Chondrocyte (in vitro differentiated cells): Measurements from ENCODE around the gene FMNL2. TPM values are rescaled to one million over a fixed set of nuclear protein-coding genes. Genes with fewer than 3 reads are reported as not detected.

Experiments
- DNase-seq: peaks from one replicate; pipeline ENCODE4 v3.0.0; 2021; ENCODE audit warnings: mixed read lengths, low spot score
- H3K27ac Mint-ChIP-seq: one replicate; pipeline ENCODE4 v1.8.0; 2021; ENCODE audit warnings: mild to moderate bottlenecking, moderate library complexity, mixed read lengths; ENCODE audit not compliant: unreplicated experiment
- H3K27me3 Mint-ChIP-seq: 2 replicates; pipeline ENCODE4 v1.8.0; 2021; ENCODE audit warnings: low read depth, mixed read lengths
- H3K36me3 Mint-ChIP-seq: 2 replicates; pipeline ENCODE4 v1.8.0; 2021; ENCODE audit warnings: low read depth, mixed read lengths
- H3K4me1 Mint-ChIP-seq: 2 replicates; pipeline ENCODE4 v1.8.0; 2021; ENCODE audit warnings: low read depth, mild to moderate bottlenecking, mixed read lengths
- H3K4me3 Mint-ChIP-seq: one replicate; pipeline ENCODE4 v1.8.0; 2021; ENCODE audit warnings: mild to moderate bottlenecking, moderate library complexity, mixed read lengths; ENCODE audit not compliant: unreplicated experiment
- H3K9me3 Mint-ChIP-seq: 2 replicates; pipeline ENCODE4 v1.8.0; 2021; ENCODE audit warnings: low read depth, mixed read lengths
- total RNA-seq: library from RNA; stranded (reverse); gene quantifications from 3 replicates; pipeline ENCODE4 v1.2.1, GENCODE V29; 2021
- TF ChIP-seq, protein P1 (sequence below): fragments of 200-600 bp; sonication (generic); IDR thresholded peaks from 2 replicates; pipeline ENCODE4 v1.5.0; 2021; ENCODE audit warnings: antibody characterized with exemption, mild to moderate bottlenecking, moderate library complexity

FMNL2 gene
- total RNA-seq, 1 donor from 2014 or later: 33.9 TPM

DNA sequence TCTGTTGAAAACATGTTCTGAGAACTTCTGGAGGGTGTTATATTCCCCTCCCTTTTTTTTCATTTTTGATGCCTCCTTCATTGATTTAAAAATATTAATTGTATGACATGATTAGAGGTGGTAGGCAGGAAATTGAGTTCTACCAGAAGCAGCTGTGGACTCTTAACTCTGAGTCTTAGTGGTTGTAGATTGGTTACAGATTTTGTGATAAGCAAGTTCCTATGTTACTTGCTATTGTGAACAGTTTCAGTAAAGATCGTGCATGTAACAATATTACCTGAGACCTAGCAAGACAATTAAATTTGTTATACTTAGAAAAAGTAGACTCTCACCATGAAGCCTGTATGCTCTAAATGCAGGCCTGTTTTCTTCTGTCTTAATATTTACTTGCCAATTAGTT, 294.2 kb downstream of the FMNL2 start:
- TF ChIP-seq, protein P1, sequence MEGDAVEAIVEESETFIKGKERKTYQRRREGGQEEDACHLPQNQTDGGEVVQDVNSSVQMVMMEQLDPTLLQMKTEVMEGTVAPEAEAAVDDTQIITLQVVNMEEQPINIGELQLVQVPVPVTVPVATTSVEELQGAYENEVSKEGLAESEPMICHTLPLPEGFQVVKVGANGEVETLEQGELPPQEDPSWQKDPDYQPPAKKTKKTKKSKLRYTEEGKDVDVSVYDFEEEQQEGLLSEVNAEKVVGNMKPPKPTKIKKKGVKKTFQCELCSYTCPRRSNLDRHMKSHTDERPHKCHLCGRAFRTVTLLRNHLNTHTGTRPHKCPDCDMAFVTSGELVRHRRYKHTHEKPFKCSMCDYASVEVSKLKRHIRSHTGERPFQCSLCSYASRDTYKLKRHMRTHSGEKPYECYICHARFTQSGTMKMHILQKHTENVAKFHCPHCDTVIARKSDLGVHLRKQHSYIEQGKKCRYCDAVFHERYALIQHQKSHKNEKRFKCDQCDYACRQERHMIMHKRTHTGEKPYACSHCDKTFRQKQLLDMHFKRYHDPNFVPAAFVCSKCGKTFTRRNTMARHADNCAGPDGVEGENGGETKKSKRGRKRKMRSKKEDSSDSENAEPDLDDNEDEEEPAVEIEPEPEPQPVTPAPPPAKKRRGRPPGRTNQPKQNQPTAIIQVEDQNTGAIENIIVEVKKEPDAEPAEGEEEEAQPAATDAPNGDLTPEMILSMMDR: no peak
- Mint-ChIP-seq H3K9me3 (no peaks in the 10 kb centered on the region), H3K27me3 (no peaks in the 10 kb centered on the region), H3K4me3 (no peak overlapping the region), H3K27ac (no peak overlapping the region), H3K36me3 (peaks cover 10% of the 10 kb centered on the region), H3K4me1 (peaks cover 7% of the 10 kb centered on the region)
- no peak for DNase-seq

DNA sequence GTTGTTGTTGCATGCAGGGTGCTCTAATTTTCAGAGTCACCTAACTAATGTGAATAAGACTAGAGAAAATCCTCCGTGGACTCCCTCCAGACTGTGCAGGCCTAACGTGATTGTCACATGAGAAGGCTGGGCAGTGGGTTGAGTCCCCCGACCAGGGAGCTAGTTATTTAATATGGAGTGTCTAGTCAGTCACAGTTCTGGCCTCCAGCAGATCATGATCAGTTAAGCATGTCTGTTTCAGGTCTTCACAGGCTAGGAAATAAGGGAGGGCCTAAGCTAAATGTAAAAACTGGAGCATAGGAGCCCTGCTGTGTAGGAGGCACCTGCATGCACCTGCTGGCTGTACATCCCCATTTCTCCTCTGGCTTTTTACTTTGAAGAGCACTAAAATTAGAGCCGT, 295.5 kb downstream of the FMNL2 start:
- H3K4me1 Mint-ChIP-seq: peaks cover 7% of the 10 kb centered on the region
- TF ChIP-seq, protein P1: no peak

DNA sequence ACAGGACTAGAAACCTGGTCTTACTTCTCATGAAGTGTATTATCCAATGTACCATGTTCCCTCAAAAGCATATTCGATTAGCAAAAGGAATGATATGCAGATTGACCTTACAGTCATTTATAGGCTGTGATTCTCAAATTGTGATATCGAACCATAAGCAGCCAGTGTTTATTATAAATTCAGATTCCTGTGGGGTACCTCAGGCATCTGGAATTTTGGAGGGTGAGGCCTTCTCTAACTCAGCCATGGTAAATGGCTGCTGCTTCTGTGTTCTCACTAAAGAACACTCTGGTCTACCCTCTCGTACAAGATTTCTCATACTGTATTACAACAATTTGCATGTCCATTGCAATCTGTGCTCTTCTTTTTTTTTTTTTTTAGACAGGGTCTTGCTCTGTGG, 297.8 kb downstream of the FMNL2 start:
- Mint-ChIP-seq H3K27me3 (no peaks in the 10 kb centered on the region), H3K4me1 (no peaks in the 10 kb centered on the region), H3K9me3 (no peaks in the 10 kb centered on the region), H3K4me3 (no peak overlapping the region), H3K36me3 (peaks cover 10% of the 10 kb centered on the region), H3K27ac (no peak overlapping the region)
- TF ChIP-seq, protein P1: no peak
- DNase-seq: no peak

More for the DNA sequence above, 295.5 kb downstream of the FMNL2 start:
- Mint-ChIP-seq H3K27me3 (no peaks in the 10 kb centered on the region), H3K36me3 (peaks cover 10% of the 10 kb centered on the region), H3K4me3 (no peak overlapping the region), H3K27ac (no peak overlapping the region), H3K9me3 (no peaks in the 10 kb centered on the region)
- DNase-seq: no peak

DNA sequence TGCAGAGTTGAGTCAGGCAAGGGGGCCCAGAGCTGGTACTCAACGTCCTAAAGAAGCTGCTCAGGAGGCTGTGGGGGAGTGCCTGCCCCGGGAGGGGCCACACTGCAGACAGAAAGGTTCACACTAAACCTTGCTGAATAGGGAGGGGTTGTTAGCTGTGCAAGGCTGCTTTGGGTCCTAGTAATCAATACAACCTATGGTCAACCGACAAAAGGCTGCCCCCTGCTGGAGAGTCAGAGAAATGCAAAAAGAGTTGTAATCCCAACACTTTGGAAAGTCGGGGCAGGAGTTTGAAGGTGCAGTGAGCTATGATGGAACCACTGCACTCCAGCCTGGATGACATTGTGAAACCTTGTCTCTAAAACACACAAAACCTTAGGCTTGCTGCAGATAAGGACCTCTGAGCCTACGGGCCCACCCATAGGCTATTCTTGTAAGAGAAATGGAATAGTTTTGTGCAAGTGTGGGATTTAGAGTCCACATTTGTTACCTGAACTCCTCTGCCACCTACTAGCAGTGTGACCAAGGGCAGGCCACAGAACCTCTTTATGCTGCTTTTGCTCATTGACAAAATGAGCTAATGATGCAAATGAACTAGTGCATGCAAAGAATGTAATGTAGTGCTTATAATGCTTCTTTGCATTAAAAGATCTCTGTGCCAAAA, 300.8 kb downstream of the FMNL2 start:
- H3K4me1 Mint-ChIP-seq: no peaks in the 10 kb centered on the region
- H3K9me3 Mint-ChIP-seq: no peaks in the 10 kb centered on the region
- H3K27me3 Mint-ChIP-seq: no peaks in the 10 kb centered on the region
- H3K27ac Mint-ChIP-seq: no peak overlapping the region
- peaks cover 19% of the 10 kb centered on the region for H3K36me3 Mint-ChIP-seq
- H3K4me3 Mint-ChIP-seq: no peak overlapping the region
- TF ChIP-seq, protein P1: peak; percentile 95
- DNase-seq: no peak

DNA sequence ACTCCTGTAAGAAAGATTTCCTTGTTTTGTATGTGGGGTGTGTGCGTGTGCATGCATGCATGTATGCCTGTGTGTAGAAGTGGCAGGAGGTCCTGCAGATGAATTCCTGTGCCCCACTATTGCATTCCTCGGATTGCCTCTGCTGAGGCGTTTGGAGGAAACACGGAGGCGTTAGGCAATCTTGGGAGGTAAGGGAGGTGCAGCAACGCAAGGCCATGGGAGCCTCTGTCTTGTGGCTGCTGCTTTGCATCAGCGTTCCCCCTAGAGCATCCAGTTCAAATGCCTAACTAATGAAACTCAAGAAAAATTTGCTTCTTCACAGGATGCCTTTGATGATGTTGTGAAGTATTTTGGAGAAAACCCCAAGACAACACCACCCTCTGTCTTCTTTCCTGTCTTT, 302.3 kb downstream of the FMNL2 start:
- H3K36me3 Mint-ChIP-seq: peaks cover 26% of the 10 kb centered on the region
- H3K27me3 Mint-ChIP-seq: no peaks in the 10 kb centered on the region
- DNase-seq: no peak
- no peaks in the 10 kb centered on the region for H3K9me3 Mint-ChIP-seq
- no peaks in the 10 kb centered on the region for H3K4me1 Mint-ChIP-seq
- H3K27ac Mint-ChIP-seq: no peak overlapping the region
- H3K4me3 Mint-ChIP-seq: no peak overlapping the region
- TF ChIP-seq, protein P1: no peak
